ENCODE data around the gene FRS3.

DNA sequence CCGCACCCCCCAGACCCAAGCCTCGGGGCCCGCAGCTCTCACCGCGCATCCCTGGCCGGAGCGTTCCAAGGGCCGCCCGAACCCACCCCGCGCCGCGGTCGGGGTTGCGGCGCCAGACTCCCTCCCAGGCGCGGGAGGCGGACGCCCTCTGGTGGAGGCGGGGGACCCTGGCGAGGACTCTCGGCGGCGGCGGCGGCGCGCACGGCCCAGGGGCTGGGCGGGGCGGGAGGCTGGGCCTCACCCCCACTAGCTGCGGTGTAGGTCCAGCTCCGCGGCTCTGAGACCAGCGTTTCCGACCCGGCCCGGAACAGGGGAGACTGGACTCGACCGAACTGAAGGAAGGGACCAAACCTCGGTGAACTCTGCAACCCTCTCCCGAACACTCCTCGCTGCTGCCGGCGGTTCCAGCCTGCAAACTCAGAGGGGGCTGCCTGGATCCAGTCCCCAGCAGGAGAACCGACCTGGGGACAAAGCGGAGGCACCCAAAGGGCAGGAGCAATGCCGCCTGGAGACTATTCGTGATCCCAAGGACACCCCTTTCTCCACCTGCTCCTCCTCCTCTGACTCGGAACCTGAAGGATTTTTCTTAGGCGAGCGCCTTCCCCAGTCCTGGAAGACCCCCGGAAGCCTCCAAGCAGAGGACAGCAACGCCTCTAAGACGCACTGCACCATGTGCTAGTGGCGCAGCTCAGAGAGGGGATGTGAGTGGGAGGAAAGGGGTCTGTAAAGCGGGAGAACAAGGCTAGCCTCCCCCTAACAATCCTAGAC, 6.9 kb upstream of the FRS3 start:
- TF ChIP-seq, protein P1, sequence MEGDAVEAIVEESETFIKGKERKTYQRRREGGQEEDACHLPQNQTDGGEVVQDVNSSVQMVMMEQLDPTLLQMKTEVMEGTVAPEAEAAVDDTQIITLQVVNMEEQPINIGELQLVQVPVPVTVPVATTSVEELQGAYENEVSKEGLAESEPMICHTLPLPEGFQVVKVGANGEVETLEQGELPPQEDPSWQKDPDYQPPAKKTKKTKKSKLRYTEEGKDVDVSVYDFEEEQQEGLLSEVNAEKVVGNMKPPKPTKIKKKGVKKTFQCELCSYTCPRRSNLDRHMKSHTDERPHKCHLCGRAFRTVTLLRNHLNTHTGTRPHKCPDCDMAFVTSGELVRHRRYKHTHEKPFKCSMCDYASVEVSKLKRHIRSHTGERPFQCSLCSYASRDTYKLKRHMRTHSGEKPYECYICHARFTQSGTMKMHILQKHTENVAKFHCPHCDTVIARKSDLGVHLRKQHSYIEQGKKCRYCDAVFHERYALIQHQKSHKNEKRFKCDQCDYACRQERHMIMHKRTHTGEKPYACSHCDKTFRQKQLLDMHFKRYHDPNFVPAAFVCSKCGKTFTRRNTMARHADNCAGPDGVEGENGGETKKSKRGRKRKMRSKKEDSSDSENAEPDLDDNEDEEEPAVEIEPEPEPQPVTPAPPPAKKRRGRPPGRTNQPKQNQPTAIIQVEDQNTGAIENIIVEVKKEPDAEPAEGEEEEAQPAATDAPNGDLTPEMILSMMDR (conservative IDR thresholded peaks at IDR 0.05), result peak; percentile 67; the same call in 1 of the 2 replicates
- no peak for TF ChIP-seq EZH2 (IDR thresholded peaks at IDR 0.05; ENCODE audit: low read depth)

All from PC-9 (cell line).